ENCODE data around the gene OR52B2. TPM values are rescaled to one million over a fixed set of nuclear protein-coding genes. Genes with fewer than 3 reads are reported as not detected.

Gene OR52B2
- total RNA-seq, 2 experiments from 2014 or later = not detected

GRCh38 chr11:6132431-6132830, 37.7 kb downstream of the OR52B2 start:
- no peaks in the 10 kb centered on the region for H3K4me1 ChIP-seq (ENCODE audit: insufficient read depth, low read length)
- ChIA-PET CTCF (no interaction called here), POLR2A (no interaction called here)
- H3K4me1 Mint-ChIP-seq (ENCODE audit: low read depth) = no peaks in the 10 kb centered on the region
- DNase-seq (no peak), ATAC-seq (ENCODE audit: poor library complexity) (no peak)
- H3K27ac ChIP-seq (ENCODE audit: low read depth in 1 of 2, low read length in 2 of 2) = no peak overlapping the region
- no peak for TF ChIP-seq CTCF (IDR thresholded peaks at IDR 0.05)
- no peaks in the 10 kb centered on the region for H3K36me3 ChIP-seq (ENCODE audit: insufficient read depth, low read length)
- H3K9me3 Mint-ChIP-seq = no peaks in the 10 kb centered on the region
- H3K36me3 Mint-ChIP-seq (ENCODE audit: low read depth) = no peaks in the 10 kb centered on the region
- H3K27ac Mint-ChIP-seq = no peak overlapping the region
- H3K9me3 ChIP-seq (ENCODE audit: control insufficient read depth in 1 of 2, insufficient read depth in 1 of 2, low read length in 2 of 2) = no peaks in the 10 kb centered on the region
- intact Hi-C loops (cut with DNase I, micrococcal nuclease) = no loop called here
- H3K27me3 ChIP-seq (ENCODE audit: control insufficient read depth in 1 of 2, insufficient read depth in 2 of 2, low read length in 2 of 2) = peaks cover 0 to 3% of the 10 kb centered on the region in 2 experiments
- no peak overlapping the region for H3K4me3 Mint-ChIP-seq
- H3K4me3 ChIP-seq (ENCODE audit: low read length) = no peak overlapping the region
- peaks cover 8% of the 10 kb centered on the region for H3K27me3 Mint-ChIP-seq

DNA sequence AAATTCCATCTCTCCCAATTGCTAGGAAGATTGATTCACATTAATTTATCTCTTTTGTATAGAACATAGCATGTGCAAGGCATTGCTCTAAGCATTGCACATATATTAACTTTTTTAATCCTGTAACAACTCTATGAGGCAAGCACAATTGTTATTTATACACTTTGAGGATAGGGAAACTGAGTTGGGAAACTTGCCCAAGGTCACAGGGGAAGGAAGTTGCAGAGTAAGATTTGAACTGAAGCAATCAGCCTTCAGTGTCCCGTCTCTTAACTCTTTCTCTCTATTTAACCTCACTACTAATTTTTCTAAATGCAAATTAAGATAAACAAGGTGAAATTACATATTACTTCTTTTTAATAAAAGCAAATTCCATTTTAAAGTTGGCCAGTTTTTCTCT, 40.5 kb downstream of the OR52B2 start:
- CTCF ChIA-PET = no interaction called here
- POLR2A ChIA-PET = no interaction called here
- H3K4me1 ChIP-seq (ENCODE audit: insufficient read depth, low read length) = no peaks in the 10 kb centered on the region

DNA sequence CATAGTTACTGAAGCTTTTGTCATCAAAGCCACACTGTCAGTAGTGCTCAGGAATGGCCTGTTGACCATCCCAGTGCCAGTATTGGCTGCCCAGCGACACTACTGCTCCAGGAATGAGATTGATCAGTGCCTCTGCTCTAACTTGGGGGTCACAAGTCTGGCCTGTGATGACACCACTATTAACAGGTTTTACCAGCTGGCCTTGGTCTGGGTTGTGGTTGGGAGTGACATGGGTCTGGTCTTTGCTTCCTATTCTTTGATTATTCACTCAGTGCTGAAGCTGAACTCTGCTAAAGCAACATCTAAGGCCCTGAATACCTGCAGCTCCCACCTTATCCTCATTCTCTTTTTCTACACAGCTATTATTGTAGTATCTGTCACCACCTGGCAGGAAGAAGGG, 41.1 kb downstream of the OR52B2 start:
- H3K27ac ChIP-seq (ENCODE audit: low read depth in 1 of 2, low read length in 2 of 2) = no peak overlapping the region
- H3K27me3 Mint-ChIP-seq = peaks cover 8% of the 10 kb centered on the region
- no peak overlapping the region for H3K4me3 ChIP-seq (ENCODE audit: low read length)
- no peaks in the 10 kb centered on the region for H3K9me3 ChIP-seq (ENCODE audit: control insufficient read depth in 1 of 2, insufficient read depth in 1 of 2, low read length in 2 of 2)
- H3K27me3 ChIP-seq (ENCODE audit: control insufficient read depth in 1 of 2, insufficient read depth in 2 of 2, low read length in 2 of 2) = no peaks in the 10 kb centered on the region
- no peak for DNase-seq
- H3K9me3 Mint-ChIP-seq = no peaks in the 10 kb centered on the region
- ChIA-PET POLR2A (no interaction called here), CTCF (no interaction called here)
- no peaks in the 10 kb centered on the region for H3K36me3 ChIP-seq (ENCODE audit: insufficient read depth, low read length)
- H3K4me1 Mint-ChIP-seq (ENCODE audit: low read depth) = no peaks in the 10 kb centered on the region
- no peaks in the 10 kb centered on the region for H3K36me3 Mint-ChIP-seq (ENCODE audit: low read depth)
- no peaks in the 10 kb centered on the region for H3K4me1 ChIP-seq (ENCODE audit: insufficient read depth, low read length)
- TF ChIP-seq CTCF (IDR thresholded peaks at IDR 0.05) = no peak
- no peak overlapping the region for H3K27ac Mint-ChIP-seq
- intact Hi-C loops (cut with DNase I, micrococcal nuclease) = no loop called here
- no peak overlapping the region for H3K4me3 Mint-ChIP-seq
- ATAC-seq (ENCODE audit: poor library complexity) = no peak

More for the DNA sequence above, 40.5 kb downstream of the OR52B2 start:
- peaks cover 8% of the 10 kb centered on the region for H3K27me3 Mint-ChIP-seq
- no peaks in the 10 kb centered on the region for H3K4me1 Mint-ChIP-seq (ENCODE audit: low read depth)
- H3K36me3 Mint-ChIP-seq (ENCODE audit: low read depth) = no peaks in the 10 kb centered on the region
- ATAC-seq (ENCODE audit: poor library complexity) = no peak
- intact Hi-C loops (cut with DNase I, micrococcal nuclease) = no loop called here
- no peak overlapping the region for H3K27ac ChIP-seq (ENCODE audit: low read depth in 1 of 2, low read length in 2 of 2)
- no peak overlapping the region for H3K4me3 ChIP-seq (ENCODE audit: low read length)
- no peak overlapping the region for H3K4me3 Mint-ChIP-seq
- DNase-seq = peak in 1 of 14 experiments; percentile 4
- no peaks in the 10 kb centered on the region for H3K9me3 ChIP-seq (ENCODE audit: control insufficient read depth in 1 of 2, insufficient read depth in 1 of 2, low read length in 2 of 2)
- no peaks in the 10 kb centered on the region for H3K27me3 ChIP-seq (ENCODE audit: control insufficient read depth in 1 of 2, insufficient read depth in 2 of 2, low read length in 2 of 2)
- H3K36me3 ChIP-seq (ENCODE audit: insufficient read depth, low read length) = no peaks in the 10 kb centered on the region
- no peaks in the 10 kb centered on the region for H3K9me3 Mint-ChIP-seq
- H3K27ac Mint-ChIP-seq = no peak overlapping the region
- no peak for TF ChIP-seq CTCF (IDR thresholded peaks at IDR 0.05)
